OCI-LY7 (cell line): ENCODE data around the gene CD247. TPM values are rescaled to one million over a fixed set of nuclear protein-coding genes. Genes with fewer than 3 reads are reported as not detected.

Experiments
- BruUV-seq: library from RNA; stranded (reverse); fragments of 400-500 nt; replicated peaks from 2 replicates; lab custom pipeline; 2021; lab: Mats Ljungman, UMichigan
- CTCF ChIA-PET: fragments of 300-600 bp; sonication (Branson Sonifier 250); formaldehyde crosslinking; loops from one replicate; lab custom pipeline; 2022; ENCODE audit warnings: antibody characterized with exemption; ENCODE audit not compliant: unreplicated experiment; lab: Charles Lee
- POLR2A ChIA-PET: fragments of 300-600 bp; sonication (Branson Sonifier 250); formaldehyde crosslinking; loops from one replicate; lab custom pipeline; 2022; ENCODE audit warnings: antibody characterized with exemption; lab: Charles Lee
- DNase-seq: peaks from one replicate; pipeline ENCODE4 v3.0.0-alpha.2; 2015; ENCODE audit warnings: low spot score
- H2AFZ ChIP-seq: fragments of 200-600 bp; sonication (generic), shearing (Covaris generic); 2 replicates; pipeline ENCODE4 v1.6.1; 2014; ENCODE audit warnings: mild to moderate bottlenecking, antibody characterized with exemption, low read length, moderate library complexity
- H3K27ac ChIP-seq: fragments of 200-600 bp; sonication (generic); 2 replicates; pipeline ENCODE4 v1.5.1; 2014; ENCODE audit warnings: mixed run types, low read depth, mild to moderate bottlenecking, moderate library complexity, low read length, inconsistent platforms; ENCODE audit not compliant: poor library complexity, severe bottlenecking
- H3K36me3 ChIP-seq: fragments of 200-600 bp; sonication (generic); 2 replicates; pipeline ENCODE4 v1.6.1; 2014; ENCODE audit warnings: mild to moderate bottlenecking, antibody characterized with exemption, low read length, moderate library complexity, mixed read lengths; ENCODE audit not compliant: insufficient read depth
- H3K4me1 ChIP-seq: fragments of 200-600 bp; sonication (generic); 2 replicates; pipeline ENCODE4 v1.5.1; 2014; ENCODE audit warnings: mild to moderate bottlenecking, low read length; ENCODE audit not compliant: insufficient read depth, poor library complexity, severe bottlenecking
- H3K4me2 ChIP-seq: fragments of 200-600 bp; sonication (generic); 2 replicates; pipeline ENCODE4 v1.6.1; 2014; ENCODE audit warnings: mild to moderate bottlenecking, low read length
- H3K4me3 ChIP-seq: fragments of 200-600 bp; sonication (generic); 2 replicates; pipeline ENCODE4 v1.5.1; 2014; ENCODE audit warnings: mild to moderate bottlenecking, low read depth, low read length; ENCODE audit not compliant: poor library complexity, severe bottlenecking
- H3K79me2 ChIP-seq: fragments of 200-600 bp; sonication (generic); 2 replicates; pipeline ENCODE4 v1.6.1; 2016; ENCODE audit warnings: low read depth, mild to moderate bottlenecking, low read length, moderate library complexity, mixed read lengths; ENCODE audit not compliant: insufficient read depth
- H3K9me2 ChIP-seq: fragments of 200-600 bp; sonication (generic); 2 replicates; pipeline ENCODE4 v1.6.1; 2016; ENCODE audit warnings: mild to moderate bottlenecking, low read length, mixed read lengths; ENCODE audit not compliant: insufficient read depth
- H3K9me3 ChIP-seq: fragments of 200-600 bp; sonication (generic); 2 replicates; pipeline ENCODE4 v1.6.1; 2014; ENCODE audit warnings: mild to moderate bottlenecking, mixed run types, low read length, mixed read lengths
- H4K20me1 ChIP-seq: fragments of 200-600 bp; sonication (generic); 2 replicates; pipeline ENCODE4 v1.6.1; 2014; ENCODE audit warnings: mild to moderate bottlenecking, antibody characterized with exemption, low read length, moderate library complexity, mixed read lengths; ENCODE audit not compliant: insufficient read depth
- CTCF ChIP-seq: fragments of 200-600 bp; sonication (generic); conservative IDR thresholded peaks from 2 replicates; pipeline ENCODE4 v1.5.1; 2014; ENCODE audit warnings: mild to moderate bottlenecking, antibody characterized with exemption, low read length, moderate library complexity, mixed read lengths
- EZH2phosphoT487 ChIP-seq: fragments of 200-600 bp; sonication (generic); IDR thresholded peaks from 2 replicates; pipeline ENCODE4 v1.6.1; 2018; ENCODE audit warnings: low read depth, borderline replicate concordance, mild to moderate bottlenecking, mixed run types, antibody characterized with exemption, low read length, moderate library complexity, mixed read lengths
- intact Hi-C: fragments of 100-400 bp; cut with micrococcal nuclease; formaldehyde crosslinking; loops from one replicate; pipeline ENCODE4 v1.10.0; 2022; ENCODE audit not compliant: unreplicated experiment
- total RNA-seq, 2 experiments: library from RNA; depleted of rRNA in 1 of 2; stranded (reverse); fragments of >200 nt in 1 of 2; shearing (Covaris generic) in 1 of 2; gene quantifications; 2 replicates each; pipeline ENCODE4 v1.2.3, GENCODE V29; 2014 to 2022

Gene CD247
- total RNA-seq, 2 experiments from 2014 or later = 1.6 to 2.2 TPM

GRCh38 chr1:167427848-167428247 is 90.5 kb downstream of the CD247 start:
- Histone ChIP-seq H3K9me2 (no peaks in the 10 kb centered on the region), H2AFZ (no peak overlapping the region), H3K79me2 (no peaks in the 10 kb centered on the region), H3K9me3 (no peaks in the 10 kb centered on the region), H3K4me2 (no peak overlapping the region), H3K36me3 (no peaks in the 10 kb centered on the region), H3K27ac (no peak overlapping the region), H3K4me3 (no peak overlapping the region), H3K4me1 (peaks cover 41% of the 10 kb centered on the region), H4K20me1 (no peaks in the 10 kb centered on the region)
- intact Hi-C loops = no loop called here
- no TSS peak for BruUV-seq
- CTCF ChIA-PET = no interaction called here
- no peak for DNase-seq
- TF ChIP-seq CTCF = no peak
- TF ChIP-seq EZH2phosphoT487 = no peak
- POLR2A ChIA-PET = interaction anchor here (0.6 kb wide), 1 partner anchor 201 kb away, joined by 3 read pairs; no protein-coding TSS in a partner anchor

GRCh38 chr1:167426716-167427115 is 91.6 kb downstream of the CD247 start:
- Histone ChIP-seq H4K20me1 (no peaks in the 10 kb centered on the region), H3K9me2 (no peaks in the 10 kb centered on the region), H3K36me3 (peaks cover 7% of the 10 kb centered on the region; the same call in 1 of the 2 replicates), H3K4me3 (no peak overlapping the region), H3K27ac (no peak overlapping the region), H3K4me2 (no peak overlapping the region), H2AFZ (no peak overlapping the region), H3K4me1 (peaks cover 31% of the 10 kb centered on the region), H3K79me2 (no peaks in the 10 kb centered on the region), H3K9me3 (no peaks in the 10 kb centered on the region)
- ChIA-PET POLR2A (interaction anchor here (1.0 kb wide), 1 partner anchor 164 kb away, joined by 3 read pairs; no protein-coding TSS in a partner anchor), CTCF (no interaction called here)
- TF ChIP-seq EZH2phosphoT487 (no peak), CTCF (no peak)
- intact Hi-C loops = no loop called here
- no TSS peak for BruUV-seq
- no peak for DNase-seq

GRCh38 chr1:167425482-167425881 is 92.8 kb downstream of the CD247 start:
- ChIA-PET POLR2A (interaction anchor here (0.6 to 0.7 kb wide), 3 partner anchors 42 to 172 kb away, joined by 3 to 4 read pairs (median 3); no protein-coding TSS in a partner anchor), CTCF (no interaction called here)
- H3K4me3 ChIP-seq = no peak overlapping the region
- no peaks in the 10 kb centered on the region for H3K9me2 ChIP-seq
- no TSS peak for BruUV-seq
- no peak overlapping the region for H2AFZ ChIP-seq
- H3K4me1 ChIP-seq = peaks cover 18% of the 10 kb centered on the region
- no peaks in the 10 kb centered on the region for H3K79me2 ChIP-seq
- TF ChIP-seq EZH2phosphoT487 (no peak), CTCF (no peak)
- H3K9me3 ChIP-seq = no peaks in the 10 kb centered on the region
- intact Hi-C loops = no loop called here
- H3K36me3 ChIP-seq = peaks cover 7% of the 10 kb centered on the region; the same call in 1 of the 2 replicates
- no peak overlapping the region for H3K27ac ChIP-seq
- H3K4me2 ChIP-seq = no peak overlapping the region
- no peak for DNase-seq
- H4K20me1 ChIP-seq = no peaks in the 10 kb centered on the region
